HepG2 (cell line): Measurements from ENCODE around the gene THSD1. TPM values are rescaled to one million over a fixed set of nuclear protein-coding genes. Genes with fewer than 3 reads are reported as not detected.

Source experiments
- ATRX ChIP-seq: sonication (generic); formaldehyde crosslinking; IDR thresholded peaks from 2 replicates; pipeline ENCODE4 v1.4.0; 2020; ENCODE audit warnings: missing genetic modification reagents, borderline replicate concordance
- CENPT ChIP-seq: sonication (generic); formaldehyde crosslinking; IDR thresholded peaks from 2 replicates; pipeline ENCODE4 v1.8.0; 2022; ENCODE audit warnings: low read depth, mild to moderate bottlenecking, moderate library complexity, missing genetic modification reagents
- IRX3 ChIP-seq: sonication (generic); formaldehyde crosslinking; IDR thresholded peaks from 2 replicates; pipeline ENCODE4 v1.8.1; 2023; ENCODE audit warnings: mild to moderate bottlenecking, low read depth, missing genetic modification reagents, borderline replicate concordance
- JDP2 ChIP-seq: sonication (generic); formaldehyde crosslinking; IDR thresholded peaks from 2 replicates; pipeline ENCODE4 v1.8.1; 2022; ENCODE audit warnings: missing genetic modification reagents, borderline replicate concordance
- KLF15 ChIP-seq: sonication (generic); formaldehyde crosslinking; IDR thresholded peaks from 2 replicates; pipeline ENCODE4 v1.8.1; 2023; ENCODE audit warnings: borderline replicate concordance, mild to moderate bottlenecking, inconsistent platforms, missing genetic modification reagents, mixed read lengths
- LRRFIP1 ChIP-seq: sonication (generic); formaldehyde crosslinking; conservative IDR thresholded peaks from 2 replicates; pipeline ENCODE4 v1.4.0; 2020; ENCODE audit warnings: missing genetic modification reagents
- NR2C2 ChIP-seq: sonication (generic); formaldehyde crosslinking; IDR thresholded peaks from 2 replicates; pipeline ENCODE4 v1.4.0; 2020; ENCODE audit warnings: missing genetic modification reagents, mild to moderate bottlenecking, moderate library complexity, borderline replicate concordance
- RFX1 ChIP-seq: fragments of 450-650 bp; IDR thresholded peaks from 2 replicates; pipeline ENCODE4 v1.6.1; 2017
- SYNCRIP ChIP-seq: fragments of 200-400 bp; formaldehyde crosslinking; IDR thresholded peaks from 2 replicates; pipeline ENCODE4 v1.6.1; 2018; ENCODE audit warnings: mild to moderate bottlenecking, low read depth, low read length; ENCODE audit not compliant: insufficient read depth
- ZBTB49 ChIP-seq: sonication (generic); formaldehyde crosslinking; IDR thresholded peaks from 2 replicates; pipeline ENCODE4 v1.4.0; 2020; ENCODE audit warnings: missing genetic modification reagents, borderline replicate concordance
- ZNF207 ChIP-seq: fragments of 450-650 bp; IDR thresholded peaks from 2 replicates; pipeline ENCODE4 v1.6.1; 2016; ENCODE audit warnings: antibody characterized with exemption, borderline replicate concordance
- ZNF432 ChIP-seq: sonication (generic); formaldehyde crosslinking; IDR thresholded peaks from 2 replicates; pipeline ENCODE4 v1.5.0; 2020; ENCODE audit warnings: missing genetic modification reagents, mild to moderate bottlenecking, borderline replicate concordance
- ZNF549 ChIP-seq: sonication (generic); formaldehyde crosslinking; IDR thresholded peaks from 2 replicates; pipeline ENCODE4 v1.5.0; 2020; ENCODE audit warnings: missing genetic modification reagents
- ZNF574 ChIP-seq: sonication (generic); formaldehyde crosslinking; IDR thresholded peaks from 2 replicates; pipeline ENCODE4 v1.4.0; 2020; ENCODE audit warnings: missing genetic modification reagents
- ZNF839 ChIP-seq: sonication (generic); formaldehyde crosslinking; IDR thresholded peaks from 2 replicates; pipeline ENCODE4 v1.4.0; 2020; ENCODE audit warnings: missing genetic modification reagents, mild to moderate bottlenecking, borderline replicate concordance
- polyA plus RNA-seq, 8 experiments: library from polyadenylated mRNA; depleted of rRNA in 3 of 8; stranded (reverse) in 7 of 8; unstranded in 1 of 8; fragments of >200 nt; fragmentation: Illumina TruSeq in 4 of 8; extraction: Trizol in 4 of 8; gene quantifications; 2 replicates each; pipeline versions ENCODE4 v1.2.1 to v1.2.3, GENCODE V29; 2011 to 2016; ENCODE audit warnings: low read depth in 4 of 8, missing spikeins in 1 of 8, mixed read lengths in 1 of 8; ENCODE audit not compliant: insufficient read depth in 1 of 8
- total RNA-seq, 5 experiments: library from RNA; depleted of rRNA; stranded (reverse); fragments of >200 nt; fragmentation: Illumina TruSeq; extraction: Trizol; gene quantifications; 2 replicates each; pipeline ENCODE4 v1.2.3, GENCODE V29; 2016; ENCODE audit warnings: low read depth in 1 of 5
- TF ChIP-seq, protein P1 (sequence below): sonication (generic); formaldehyde crosslinking; IDR thresholded peaks from 2 replicates; pipeline ENCODE4 v1.4.0; 2020; ENCODE audit warnings: missing genetic modification reagents, borderline replicate concordance
- TF ChIP-seq, protein P2 (sequence below): sonication (generic); formaldehyde crosslinking; IDR thresholded peaks from 2 replicates; pipeline ENCODE4 v1.8.0; 2022; ENCODE audit warnings: missing genetic modification reagents, mild to moderate bottlenecking, inconsistent platforms, borderline replicate concordance

Gene THSD1
- total and polyA plus RNA-seq, 2 of the 13 experiments (the other 11 are each of a cell fraction or from before 2014, with no cell fraction given): 0.11 to 0.15 TPM

- TF ChIP-seq ZNF207 (no peak), RFX1 (no peak), KLF15 (no peak), SYNCRIP (no peak), LRRFIP1 (CRISPR knock-in tag) (no peak), CENPT (CRISPR knock-in tag) (no peak), ZNF839 (CRISPR knock-in tag) (no peak), JDP2 (CRISPR knock-in tag) (no peak), NR2C2 (peak; percentile 70), ZNF574 (peak; percentile 42; the same call in 1 of the 2 replicates), ZNF549 (CRISPR knock-in tag) (no peak), ZNF432 (CRISPR knock-in tag) (no peak), ZBTB49 (no peak), IRX3 (no peak), ATRX (CRISPR knock-in tag) (no peak)
- TF ChIP-seq, protein P1, sequence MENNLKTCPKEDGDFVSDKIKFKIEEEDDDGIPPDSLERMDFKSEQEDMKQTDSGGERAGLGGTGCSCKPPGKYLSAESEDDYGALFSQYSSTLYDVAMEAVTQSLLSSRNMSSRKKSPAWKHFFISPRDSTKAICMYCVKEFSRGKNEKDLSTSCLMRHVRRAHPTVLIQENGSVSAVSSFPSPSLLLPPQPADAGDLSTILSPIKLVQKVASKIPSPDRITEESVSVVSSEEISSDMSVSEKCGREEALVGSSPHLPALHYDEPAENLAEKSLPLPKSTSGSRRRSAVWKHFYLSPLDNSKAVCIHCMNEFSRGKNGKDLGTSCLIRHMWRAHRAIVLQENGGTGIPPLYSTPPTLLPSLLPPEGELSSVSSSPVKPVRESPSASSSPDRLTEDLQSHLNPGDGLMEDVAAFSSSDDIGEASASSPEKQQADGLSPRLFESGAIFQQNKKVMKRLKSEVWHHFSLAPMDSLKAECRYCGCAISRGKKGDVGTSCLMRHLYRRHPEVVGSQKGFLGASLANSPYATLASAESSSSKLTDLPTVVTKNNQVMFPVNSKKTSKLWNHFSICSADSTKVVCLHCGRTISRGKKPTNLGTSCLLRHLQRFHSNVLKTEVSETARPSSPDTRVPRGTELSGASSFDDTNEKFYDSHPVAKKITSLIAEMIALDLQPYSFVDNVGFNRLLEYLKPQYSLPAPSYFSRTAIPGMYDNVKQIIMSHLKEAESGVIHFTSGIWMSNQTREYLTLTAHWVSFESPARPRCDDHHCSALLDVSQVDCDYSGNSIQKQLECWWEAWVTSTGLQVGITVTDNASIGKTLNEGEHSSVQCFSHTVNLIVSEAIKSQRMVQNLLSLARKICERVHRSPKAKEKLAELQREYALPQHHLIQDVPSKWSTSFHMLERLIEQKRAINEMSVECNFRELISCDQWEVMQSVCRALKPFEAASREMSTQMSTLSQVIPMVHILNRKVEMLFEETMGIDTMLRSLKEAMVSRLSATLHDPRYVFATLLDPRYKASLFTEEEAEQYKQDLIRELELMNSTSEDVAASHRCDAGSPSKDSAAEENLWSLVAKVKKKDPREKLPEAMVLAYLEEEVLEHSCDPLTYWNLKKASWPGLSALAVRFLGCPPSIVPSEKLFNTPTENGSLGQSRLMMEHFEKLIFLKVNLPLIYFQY (CRISPR knock-in tag): no peak
- TF ChIP-seq, protein P2, sequence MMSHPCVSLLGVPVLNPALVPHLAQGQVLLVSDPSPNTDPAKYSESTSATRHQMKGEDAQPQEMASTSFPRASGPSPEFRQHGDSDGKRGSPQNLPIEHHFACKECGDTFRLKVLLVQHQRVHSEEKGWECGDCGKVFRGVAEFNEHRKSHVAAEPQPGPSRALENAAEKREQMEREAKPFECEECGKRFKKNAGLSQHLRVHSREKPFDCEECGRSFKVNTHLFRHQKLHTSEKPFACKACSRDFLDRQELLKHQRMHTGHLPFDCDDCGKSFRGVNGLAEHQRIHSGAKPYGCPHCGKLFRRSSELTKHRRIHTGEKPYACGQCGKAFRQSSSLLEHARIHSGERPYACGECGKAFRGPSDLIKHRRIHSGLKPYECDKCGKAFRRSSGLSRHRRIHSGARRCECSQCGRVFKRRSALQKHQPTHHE (CRISPR knock-in tag): 0 out of 2 replicates have a peak, but pooled peaks have one; percentile 16
Observed at GRCh38 chr13:52455677-52456041, 49.7 kb upstream of the THSD1 start (continued).
